ENCODE measurements around the gene NKX1-1.

DNA sequence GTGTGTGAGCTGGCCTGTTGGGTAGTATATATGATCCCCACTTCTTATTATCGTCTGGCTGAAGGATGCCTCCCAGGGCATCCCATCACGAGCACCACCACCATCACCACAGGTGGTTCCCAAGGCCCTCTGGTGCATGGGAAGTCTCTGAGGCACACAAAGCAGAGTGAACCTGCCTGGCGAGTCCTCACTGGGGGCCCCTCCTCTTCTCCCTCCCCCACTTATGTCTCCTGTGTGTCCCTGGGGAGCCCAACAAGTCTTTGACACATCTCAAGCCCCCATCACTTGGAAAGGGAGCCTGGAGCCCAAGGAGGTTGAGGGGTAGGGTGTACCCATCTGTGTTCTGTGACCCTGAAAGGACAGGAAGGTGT lies 45.5 kb upstream of the NKX1-1 start:
- TF ChIP-seq POLR2A (IDR thresholded peaks at IDR 0.05) = no peak
- TF ChIP-seq, protein P1, sequence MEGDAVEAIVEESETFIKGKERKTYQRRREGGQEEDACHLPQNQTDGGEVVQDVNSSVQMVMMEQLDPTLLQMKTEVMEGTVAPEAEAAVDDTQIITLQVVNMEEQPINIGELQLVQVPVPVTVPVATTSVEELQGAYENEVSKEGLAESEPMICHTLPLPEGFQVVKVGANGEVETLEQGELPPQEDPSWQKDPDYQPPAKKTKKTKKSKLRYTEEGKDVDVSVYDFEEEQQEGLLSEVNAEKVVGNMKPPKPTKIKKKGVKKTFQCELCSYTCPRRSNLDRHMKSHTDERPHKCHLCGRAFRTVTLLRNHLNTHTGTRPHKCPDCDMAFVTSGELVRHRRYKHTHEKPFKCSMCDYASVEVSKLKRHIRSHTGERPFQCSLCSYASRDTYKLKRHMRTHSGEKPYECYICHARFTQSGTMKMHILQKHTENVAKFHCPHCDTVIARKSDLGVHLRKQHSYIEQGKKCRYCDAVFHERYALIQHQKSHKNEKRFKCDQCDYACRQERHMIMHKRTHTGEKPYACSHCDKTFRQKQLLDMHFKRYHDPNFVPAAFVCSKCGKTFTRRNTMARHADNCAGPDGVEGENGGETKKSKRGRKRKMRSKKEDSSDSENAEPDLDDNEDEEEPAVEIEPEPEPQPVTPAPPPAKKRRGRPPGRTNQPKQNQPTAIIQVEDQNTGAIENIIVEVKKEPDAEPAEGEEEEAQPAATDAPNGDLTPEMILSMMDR (IDR thresholded peaks at IDR 0.05) = no peak
